GM18870 (cell line): ENCODE results near the gene AGT.
"Not testable (repeated sequence)": the region's sequence is repeated elsewhere in the genome, so short reads cannot be mapped to it uniquely, and the experiment has no call there.

Experiments
- ATAC-seq: cut with Tn5 transposase; IDR thresholded peaks from one replicate; pipeline ENCODE4 v1.9.1; 2021; ENCODE audit warnings: moderate library complexity; ENCODE audit not compliant: unreplicated experiment

AGT gene

DNA sequence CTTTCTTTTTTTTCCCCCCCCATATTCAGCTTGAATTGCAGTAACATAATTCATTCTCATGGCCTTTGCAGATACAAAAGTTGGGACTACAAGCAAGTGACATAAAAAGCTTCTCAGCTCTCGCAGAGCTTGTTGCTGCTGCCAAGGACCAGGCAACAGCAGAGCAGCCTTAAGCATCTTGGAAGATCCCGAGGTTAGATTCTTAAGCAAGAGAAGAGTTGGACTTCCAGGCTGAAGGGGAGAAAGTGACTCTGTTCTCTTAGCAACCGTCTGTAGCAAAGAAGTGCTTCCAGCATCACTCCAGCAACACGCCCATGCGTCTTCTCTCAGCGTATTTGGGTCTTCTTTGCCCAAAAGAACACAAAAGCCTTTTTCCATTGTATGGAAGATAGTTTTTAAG lies 20.7 kb downstream of the AGT start:
- no peak for ATAC-seq

DNA sequence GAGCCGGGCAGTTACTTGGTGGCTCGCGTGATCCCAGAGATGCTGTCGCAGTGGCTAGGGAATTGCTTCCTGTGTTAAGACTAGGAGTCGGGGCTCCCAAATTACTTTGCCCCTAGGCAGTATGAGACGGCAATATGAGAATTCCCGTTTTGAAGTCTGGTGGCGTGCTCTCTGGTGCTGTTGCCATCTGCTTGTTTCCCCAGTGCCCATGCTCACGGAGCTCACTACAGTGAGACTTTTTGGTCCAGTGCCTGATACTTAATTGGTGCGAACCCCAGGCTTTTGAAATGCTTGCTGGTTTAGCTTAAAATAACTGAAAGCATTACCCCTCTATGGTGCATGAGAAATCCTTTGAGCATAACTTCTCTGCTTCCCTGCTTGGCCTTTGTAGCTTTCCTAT lies 22.3 kb downstream of the AGT start:
- no peak for ATAC-seq

DNA sequence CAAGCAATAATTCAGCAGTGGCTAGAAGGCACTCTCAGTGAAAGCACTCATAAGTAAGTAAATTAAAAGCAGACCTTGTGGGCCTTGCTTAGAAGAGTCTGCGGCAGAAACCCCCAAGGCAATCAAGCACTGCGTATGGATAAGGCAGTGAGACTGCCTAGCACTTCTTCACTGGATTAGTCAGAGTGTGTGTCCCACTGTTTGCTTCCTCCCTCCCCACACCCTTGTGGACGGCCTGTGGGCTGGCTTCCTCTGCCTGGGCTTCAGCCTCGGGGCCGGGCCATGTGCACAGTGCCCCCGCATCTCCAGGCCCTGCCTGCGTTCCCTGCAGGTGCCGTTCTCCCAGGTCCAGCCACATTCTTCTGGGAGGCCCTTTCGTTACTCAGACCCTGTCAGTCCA lies 23.8 kb downstream of the AGT start:
- no peak for ATAC-seq

DNA sequence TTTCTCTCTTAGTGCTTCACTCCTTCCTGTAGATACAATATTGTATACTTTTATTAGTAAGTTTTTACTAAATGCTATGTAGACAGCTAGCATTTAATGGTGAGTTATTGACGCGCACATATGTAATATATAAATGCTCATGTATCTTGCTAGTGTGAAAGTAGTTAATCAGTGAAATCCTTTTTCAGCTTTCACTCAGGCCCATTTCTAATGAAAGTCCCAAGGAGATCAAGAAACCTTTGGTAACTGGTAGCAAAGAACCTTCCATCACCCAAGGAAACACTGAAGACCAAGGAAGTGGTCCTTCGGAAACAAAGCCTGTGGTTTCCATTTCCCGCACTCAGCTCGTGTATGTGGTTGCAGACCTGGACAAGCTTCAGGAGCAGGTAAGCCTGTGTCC lies 27.2 kb downstream of the AGT start:
- no peak for ATAC-seq

GRCh38 chr1:230684998-230685397 lies 28.9 kb downstream of the AGT start:
- no peak for ATAC-seq

DNA sequence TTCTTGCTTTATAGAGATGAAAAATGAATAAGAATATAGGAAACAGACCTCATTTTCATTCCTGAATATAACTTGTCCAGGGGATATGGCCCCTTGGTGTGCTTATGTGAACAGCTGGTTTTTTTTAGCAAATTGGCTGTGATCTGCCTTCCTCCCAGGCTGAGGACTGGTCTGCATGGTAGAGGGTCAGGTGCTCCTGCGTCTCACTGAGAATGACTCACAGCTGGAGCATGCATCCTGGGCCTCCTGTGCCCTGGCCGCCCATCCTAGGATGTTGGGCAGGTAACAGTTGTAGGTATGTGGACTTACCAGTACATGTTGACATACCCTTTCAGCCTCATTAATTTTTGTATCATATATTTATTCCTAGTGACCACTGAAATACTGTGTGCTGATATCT lies 29.8 kb downstream of the AGT start:
- no peak for ATAC-seq

DNA sequence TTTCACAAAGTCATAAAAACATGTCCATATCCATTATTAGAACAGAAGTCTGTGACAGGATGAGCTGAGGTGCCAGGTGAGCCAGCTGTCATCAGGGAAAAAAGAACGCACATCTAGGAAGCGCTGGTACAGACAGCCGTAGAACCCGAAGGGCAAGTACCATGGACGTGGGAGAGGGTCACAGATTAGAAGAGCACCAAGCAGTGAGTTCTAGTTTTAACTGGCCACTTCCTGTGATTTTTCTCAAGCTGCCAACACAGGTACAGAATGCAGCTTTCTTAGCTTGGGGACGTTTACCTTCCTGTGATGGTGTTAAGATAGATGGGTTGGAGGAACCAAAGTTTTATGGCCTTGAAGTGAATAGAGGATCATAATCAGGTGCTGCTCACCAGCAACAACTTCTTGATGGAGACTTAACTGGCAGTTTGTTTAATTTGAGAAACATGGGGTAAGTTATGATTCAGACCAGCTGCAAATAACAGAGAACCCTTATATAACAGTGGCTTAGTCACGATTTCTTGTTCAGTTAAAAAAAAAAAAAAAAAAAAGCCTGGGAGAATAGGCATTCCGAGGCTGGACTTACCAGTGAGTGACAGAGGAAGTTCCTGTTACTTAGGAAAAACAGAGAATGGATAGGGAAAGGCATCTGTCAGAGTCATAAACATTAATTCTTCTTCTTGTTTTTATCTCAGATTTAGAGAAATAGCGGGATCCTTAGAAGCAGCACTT lies 30.9 kb downstream of the AGT start:
- no peak for ATAC-seq

DNA sequence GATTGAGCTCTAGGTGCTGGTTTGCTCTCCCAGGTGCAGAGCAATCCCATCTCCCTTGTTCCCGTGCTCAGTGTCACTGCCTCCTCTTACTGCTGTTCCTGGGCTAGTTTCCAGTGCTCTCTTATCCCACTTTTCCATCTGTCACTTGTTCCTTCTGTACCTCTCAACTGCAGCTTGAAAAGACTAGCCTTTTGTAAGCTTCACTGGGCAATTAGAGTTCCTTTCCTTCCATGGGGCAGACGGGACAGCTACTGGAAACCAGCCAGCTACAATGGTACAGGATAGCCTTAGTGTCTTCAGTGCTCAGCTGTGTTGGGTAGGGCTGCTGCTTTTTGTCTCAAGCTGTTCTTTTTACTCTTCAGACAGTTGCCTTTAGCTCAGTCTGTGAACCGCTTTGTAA lies 31.6 kb downstream of the AGT start:
- ATAC-seq, result no peak

DNA sequence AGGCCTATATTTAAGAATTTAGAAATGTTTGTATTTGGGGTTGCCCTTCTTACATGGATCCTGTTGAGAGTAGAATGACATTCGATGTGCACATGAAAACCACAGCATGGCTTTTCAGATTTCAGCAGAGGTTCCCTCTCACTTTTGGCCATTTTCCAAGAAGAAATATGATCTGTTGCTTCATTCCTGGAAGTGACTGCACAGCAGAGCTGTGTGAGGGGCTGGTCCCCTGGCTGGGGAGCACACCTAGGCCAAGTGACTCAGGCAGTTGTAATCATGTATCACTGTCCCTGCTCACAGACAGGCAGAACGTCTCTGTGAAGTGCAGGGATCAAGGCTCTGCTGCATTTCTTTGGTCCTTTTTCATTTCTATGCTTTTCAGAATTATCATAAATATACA lies 32.3 kb downstream of the AGT start:
- ATAC-seq, result no peak

DNA sequence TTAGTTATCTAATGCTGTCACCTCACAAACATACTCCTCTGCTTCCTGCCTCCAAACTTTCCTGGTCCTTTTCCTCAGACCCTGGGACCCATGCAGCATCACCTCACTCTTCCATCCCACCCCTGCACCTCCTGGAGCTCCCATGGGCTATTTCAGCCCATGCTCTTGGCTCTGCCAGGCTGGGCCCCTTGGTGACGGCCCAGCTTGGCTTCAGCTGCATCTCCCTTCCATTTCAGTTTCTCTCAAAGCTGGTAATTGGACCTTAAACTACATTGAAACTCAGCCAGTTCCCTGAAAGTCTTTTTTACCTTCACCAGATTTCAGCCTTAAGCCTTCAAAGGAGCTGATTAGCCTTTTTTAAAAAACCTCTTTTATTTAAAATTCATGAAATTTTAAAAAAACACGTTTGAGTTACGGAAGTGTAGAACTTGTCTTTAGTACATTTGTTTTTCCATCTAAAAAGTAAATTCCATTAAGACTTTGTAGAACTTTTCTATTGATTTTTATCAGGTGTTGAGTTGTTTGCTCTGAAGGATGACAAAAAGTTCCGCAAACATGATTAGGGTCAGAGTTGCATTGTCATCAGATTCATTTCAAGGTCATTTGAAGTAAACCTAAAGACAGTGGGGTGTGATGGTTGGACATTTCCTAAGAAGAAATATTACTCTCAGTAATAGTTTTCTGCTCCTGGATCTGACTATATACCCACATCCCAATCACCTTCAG lies 33.5 kb downstream of the AGT start:
- ATAC-seq, result no peak

DNA sequence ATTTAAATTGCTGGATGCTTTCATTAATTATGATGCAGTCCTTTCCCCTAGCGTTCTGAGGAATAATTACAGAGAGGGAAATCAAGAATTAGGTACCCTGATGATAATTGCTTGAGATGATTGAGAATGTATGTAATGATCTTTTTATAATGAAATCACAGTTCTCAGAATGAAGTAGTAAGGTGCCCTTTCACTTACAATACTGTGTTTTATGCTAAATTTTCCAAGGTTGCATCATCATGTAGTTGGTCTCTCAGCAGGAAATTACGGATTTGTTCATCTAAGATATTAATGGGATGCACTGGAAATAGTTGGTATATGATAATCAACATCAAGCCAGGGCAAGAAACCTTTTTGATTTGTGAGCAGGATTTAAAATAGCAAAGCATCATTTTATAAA lies 34.1 kb downstream of the AGT start:
- no peak for ATAC-seq

DNA sequence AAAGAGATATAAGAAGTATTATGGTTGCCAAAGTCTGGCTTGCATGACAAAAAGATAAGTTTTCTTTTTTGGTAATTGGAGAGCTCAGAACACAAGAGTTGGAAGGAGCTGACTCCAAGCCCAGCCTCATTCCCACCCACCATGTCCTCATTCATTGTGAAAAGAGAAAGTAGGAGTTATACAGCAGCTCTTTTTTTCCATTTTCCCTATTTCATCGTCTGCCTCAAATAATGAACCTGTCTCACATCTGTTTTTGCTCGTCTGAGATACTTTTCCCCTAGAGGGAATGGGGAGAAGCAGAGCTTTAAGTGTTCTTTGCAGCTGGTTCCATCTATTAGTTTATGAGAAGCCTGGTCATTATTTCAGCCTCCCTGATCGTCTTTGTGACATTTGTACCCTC lies 34.7 kb downstream of the AGT start:
- ATAC-seq, result no peak

DNA sequence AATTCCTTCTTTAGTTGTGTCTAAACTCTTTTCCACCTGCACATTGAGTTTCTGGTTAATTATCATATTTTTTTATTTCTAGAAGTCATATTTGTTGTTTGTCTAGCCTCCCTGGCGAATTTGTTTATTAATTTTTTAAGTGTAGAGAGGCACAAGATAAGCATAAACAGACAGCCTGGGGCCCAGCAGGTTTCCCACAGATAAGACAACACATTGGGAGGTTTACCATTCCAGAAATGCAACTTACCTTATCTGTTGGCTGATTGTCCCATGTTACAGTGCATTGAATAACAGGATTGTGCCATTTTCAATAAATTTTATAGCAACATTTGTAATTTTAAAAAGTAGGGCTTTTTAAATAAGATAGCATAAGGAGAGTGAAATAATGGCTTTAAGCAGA lies 36.7 kb downstream of the AGT start:
- ATAC-seq, result no peak

DNA sequence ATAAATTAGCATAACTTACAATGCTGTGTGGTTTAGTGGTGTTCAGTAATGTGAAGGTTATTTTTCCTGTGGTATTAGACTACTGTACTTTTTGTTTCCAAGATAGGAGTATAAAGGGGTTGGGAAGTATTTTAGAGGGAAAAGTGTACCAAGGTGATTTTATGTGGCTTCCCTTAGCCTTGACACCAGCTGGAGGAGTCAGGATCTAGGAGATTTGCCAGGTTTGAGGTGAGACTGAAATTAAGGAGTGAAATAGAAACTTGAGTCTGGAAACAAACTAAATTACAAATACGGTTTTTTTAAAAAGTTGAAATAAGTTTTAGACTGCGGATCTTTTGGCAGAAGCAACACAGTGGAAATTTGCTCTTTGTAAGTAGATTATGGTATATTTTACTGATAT lies 39.3 kb downstream of the AGT start:
- no peak for ATAC-seq

DNA sequence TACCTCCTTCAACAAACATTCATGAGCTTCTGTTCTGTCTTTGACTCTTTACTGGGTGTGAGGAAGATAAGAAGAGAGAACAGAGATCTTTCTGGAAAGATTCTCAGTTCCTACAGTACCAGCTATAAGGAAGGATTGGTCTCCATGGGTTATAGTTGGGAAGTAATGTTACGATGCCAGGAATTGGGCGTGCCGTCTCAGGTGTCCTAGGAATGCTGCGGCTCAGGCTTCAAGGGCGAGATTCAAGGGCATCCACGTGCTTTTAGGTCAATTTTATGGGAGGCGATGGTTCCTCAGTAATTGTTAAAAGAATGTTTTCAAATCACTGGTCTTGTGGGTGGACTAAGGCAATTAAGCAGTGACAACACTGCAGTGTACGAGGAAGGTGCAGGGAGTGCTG lies 44.4 kb downstream of the AGT start:
- no peak for ATAC-seq

DNA sequence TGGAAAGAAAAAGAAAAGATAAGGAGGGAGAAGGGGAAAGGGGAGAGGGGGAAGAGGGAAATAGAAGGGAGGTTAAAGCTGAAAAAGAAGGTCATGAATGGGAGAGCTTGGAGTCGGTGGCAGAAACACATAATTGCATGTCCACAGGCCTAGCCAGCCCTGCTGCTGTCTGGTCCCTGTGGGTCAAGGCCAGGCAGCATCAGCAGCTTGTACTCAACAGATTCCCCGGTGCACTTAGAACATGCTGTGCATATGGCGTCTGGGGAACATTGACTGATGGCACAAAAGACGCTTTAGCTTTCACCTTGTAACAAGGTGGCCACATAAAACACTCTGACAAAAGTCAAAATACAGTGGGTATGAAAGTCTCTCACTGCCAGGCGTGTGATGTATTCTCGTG lies 45.7 kb downstream of the AGT start:
- ATAC-seq, result no peak

DNA sequence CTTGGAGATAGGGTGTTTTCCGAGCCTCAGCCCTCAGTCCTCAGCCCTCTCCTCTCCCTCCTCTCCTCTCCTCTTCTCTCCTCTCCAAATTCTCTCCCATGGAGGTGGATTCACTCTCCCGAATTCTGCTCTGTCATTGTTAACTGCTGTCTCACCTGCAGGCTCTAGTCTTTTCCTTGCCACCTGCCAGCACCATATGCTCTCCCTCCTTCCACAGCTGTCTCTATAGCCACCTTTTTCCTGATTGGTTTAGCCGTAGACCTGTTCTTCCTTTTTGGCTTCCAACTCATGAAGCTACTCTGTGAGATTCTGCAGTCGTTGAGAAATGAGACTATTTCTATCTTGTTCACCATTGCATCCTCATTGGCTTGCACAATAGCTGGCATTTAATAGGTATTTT lies 51.9 kb downstream of the AGT start:
- no peak for ATAC-seq

DNA sequence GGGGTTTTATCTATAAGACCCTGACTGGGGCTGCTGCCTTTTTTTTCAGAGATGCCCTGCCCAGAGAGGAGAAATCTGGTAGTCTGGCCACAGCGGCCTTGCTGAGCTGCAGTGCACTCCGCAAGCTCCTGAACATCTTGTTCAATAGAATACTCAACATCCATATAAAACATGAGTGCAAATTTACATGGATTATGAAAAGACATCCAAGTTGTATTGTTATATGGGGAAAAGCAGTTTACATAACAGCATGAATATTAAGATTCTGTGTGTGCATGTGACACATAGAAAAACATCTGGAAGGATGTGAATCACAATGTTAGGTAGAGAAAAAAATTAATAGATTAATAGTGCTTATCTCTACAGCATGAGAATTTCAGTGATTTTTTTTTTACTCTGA lies 55.2 kb downstream of the AGT start:
- no peak for ATAC-seq

DNA sequence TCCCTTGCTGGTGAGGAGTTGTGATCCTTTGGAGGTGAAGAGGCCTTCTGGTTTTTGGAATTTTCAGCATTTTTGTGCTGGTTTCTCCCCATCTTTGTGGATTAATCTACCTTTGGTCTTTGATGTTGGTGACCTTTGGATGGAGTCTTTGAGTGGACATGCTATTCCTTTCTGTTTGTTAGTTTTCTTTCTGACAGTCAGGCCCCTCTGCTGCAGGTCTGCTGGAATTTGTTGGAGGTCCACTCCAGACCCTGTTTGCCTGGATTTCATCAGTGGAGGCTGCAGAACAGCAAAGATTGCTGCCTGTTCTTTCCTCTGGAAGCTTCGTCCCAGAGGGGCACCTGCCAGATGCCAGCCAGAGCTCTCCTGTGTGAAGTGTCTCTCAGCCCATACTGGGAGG lies 55.8 kb downstream of the AGT start:
- not testable (repeated sequence) for ATAC-seq

DNA sequence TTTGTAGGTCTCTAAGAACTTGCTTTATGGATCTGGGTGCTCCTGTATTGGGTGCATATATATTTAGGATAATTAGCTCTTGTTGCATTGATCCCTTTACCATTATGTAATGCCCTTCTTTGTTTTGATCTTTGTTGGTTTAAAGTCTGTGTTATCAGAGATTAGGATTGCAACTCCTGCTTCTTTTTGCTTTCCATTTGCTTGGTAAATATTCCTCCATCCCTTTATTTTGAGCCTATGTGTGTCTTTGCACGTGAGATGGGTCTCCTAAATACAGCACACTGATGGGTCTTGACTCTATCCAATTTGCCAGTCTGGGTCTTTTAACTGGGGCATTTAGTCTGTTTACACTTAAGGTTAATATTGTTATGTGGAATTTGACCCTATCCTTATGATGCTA lies 57.2 kb downstream of the AGT start:
- not testable (repeated sequence) for ATAC-seq
